Measurements from ENCODE around the gene HRCT1.

HRCT1 gene

GRCh38 chr9:35871545-35871944 is 34.5 kb upstream of the HRCT1 start:
- TF ChIP-seq CTCF (IDR thresholded peaks at IDR 0.05): no peak

GRCh38 chr9:35872505-35872904 is 33.5 kb upstream of the HRCT1 start:
- no peak for TF ChIP-seq CTCF (IDR thresholded peaks at IDR 0.05)

GRCh38 chr9:35882263-35882848 is 23.6 kb upstream of the HRCT1 start:
- TF ChIP-seq CTCF (IDR thresholded peaks at IDR 0.05): peak; percentile 98

- no peak for TF ChIP-seq CTCF (IDR thresholded peaks at IDR 0.05)
Measured at GRCh38 chr9:35882996-35883395, 23.0 kb upstream of the HRCT1 start.

- TF ChIP-seq CTCF (IDR thresholded peaks at IDR 0.05): no peak
Measured at GRCh38 chr9:35891646-35892045, 14.4 kb upstream of the HRCT1 start.

- no peak for TF ChIP-seq CTCF (IDR thresholded peaks at IDR 0.05)
Measured at GRCh38 chr9:35892051-35892450, 14.0 kb upstream of the HRCT1 start.

GRCh38 chr9:35896570-35896969 is 9.4 kb upstream of the HRCT1 start:
- TF ChIP-seq CTCF (IDR thresholded peaks at IDR 0.05): no peak

GRCh38 chr9:35898337-35898736 is 7.7 kb upstream of the HRCT1 start:
- no peak for TF ChIP-seq CTCF (IDR thresholded peaks at IDR 0.05)

Data from LNCAP (cell line).